B cell (primary cell): Measurements from ENCODE around the gene ESYT1. TPM values are rescaled to one million over a fixed set of nuclear protein-coding genes. Genes with fewer than 3 reads are reported as not detected.
"Not testable (repeated sequence)": the region's sequence is repeated elsewhere in the genome, so short reads cannot be mapped to it uniquely, and the experiment has no call there.

Experiments
- ATAC-seq: fragments of 200-7000 bp; cut with Tn5 transposase; one replicate; pipeline ENCODE4 v1.10.0; 2021; ENCODE audit warnings: low read depth, mild to moderate bottlenecking, moderate number of reproducible peaks, moderate library complexity
- CTCF ChIA-PET: fragments of 350-600 bp; sonication (Branson Sonifier 250); formaldehyde crosslinking; loops from one replicate; lab custom pipeline; 2021; ENCODE audit warnings: antibody characterized with exemption, inconsistent platforms; lab: Charles Lee
- POLR2A ChIA-PET: fragments of 350-600 bp; sonication (Branson Sonifier 250); formaldehyde crosslinking; loops from one replicate; lab custom pipeline; 2021; ENCODE audit warnings: antibody characterized with exemption; lab: Charles Lee
- DNase-seq: peaks from one replicate; pipeline ENCODE4 v3.0.0; 2013
- H2AFZ ChIP-seq: 2 replicates; pipeline ENCODE4 v1.6.1; 2012; ENCODE audit warnings: mild to moderate bottlenecking, low read depth, low read length; ENCODE audit not compliant: insufficient read depth, poor library complexity, severe bottlenecking
- H3K27ac ChIP-seq, 2 donors: 1 replicate in 1 of 2; 2 replicates in 1 of 2; pipeline ENCODE4 v1.5.1; 2012 to 2013; ENCODE audit warnings: low read length in 2 of 2, mild to moderate bottlenecking in 2 of 2, moderate library complexity in 1 of 2
- H3K27me3 ChIP-seq, 4 experiments: fragments of 200-600 bp in 1 of 4; sonication (generic) in 1 of 4; replicated peaks in 1 of 4; 1 replicate in 2 of 4; 2 replicates in 2 of 4; pipeline versions ENCODE4 v1.6.1 to v1.7.0; 2013 to 2016; ENCODE audit warnings: low read length in 3 of 4, mild to moderate bottlenecking in 2 of 4, mixed read lengths in 1 of 4, moderate library complexity in 1 of 4; ENCODE audit not compliant: insufficient read depth in 4 of 4, control insufficient read depth in 3 of 4; ENCODE audit errors: control extremely low read depth in 1 of 4
- H3K36me3 ChIP-seq, 2 experiments: replicated peaks in 1 of 2; 1 replicate in 1 of 2; 2 replicates in 1 of 2; pipeline versions ENCODE4 v1.6.1 to v1.7.1; 2013; ENCODE audit warnings: low read length in 1 of 2; ENCODE audit not compliant: insufficient read depth in 2 of 2, control insufficient read depth in 1 of 2; ENCODE audit errors: control extremely low read depth in 1 of 2, extremely low read depth in 1 of 2
- H3K4me1 ChIP-seq, 2 donors: fragments of 200-600 bp in 1 of 2; sonication (generic) in 1 of 2; 1 replicate in 1 of 2; 2 replicates in 1 of 2; pipeline versions ENCODE4 v1.5.1 to v1.6.1; 2013 to 2017; ENCODE audit warnings: low read length in 2 of 2; ENCODE audit not compliant: control insufficient read depth in 2 of 2, insufficient read depth in 2 of 2
- H3K4me2 ChIP-seq: replicated peaks from 2 replicates; pipeline ENCODE3; 2012; ENCODE audit warnings: mild to moderate bottlenecking, low read depth, low read length; ENCODE audit not compliant: poor library complexity, severe bottlenecking
- H3K4me3 ChIP-seq, 5 experiments: fragments of 200-600 bp in 1 of 5; sonication (generic) in 1 of 5; 1 replicate in 3 of 5; 2 replicates in 2 of 5; pipeline versions ENCODE4 v1.5.1 to v1.7.0; 2011 to 2016; ENCODE audit warnings: low read length in 4 of 5, mild to moderate bottlenecking in 4 of 5, low read depth in 2 of 5, control low read depth in 1 of 5, moderate library complexity in 1 of 5; ENCODE audit not compliant: insufficient read depth in 1 of 5; ENCODE audit errors: control extremely low read depth in 1 of 5, extremely low read depth in 1 of 5
- H3K79me2 ChIP-seq: fragments of 200-600 bp; sonication (generic); one replicate; pipeline ENCODE4 v1.6.0; 2016; ENCODE audit warnings: low read length; ENCODE audit not compliant: control insufficient read depth, insufficient read depth
- H3K9ac ChIP-seq: fragments of 200-600 bp; sonication (generic); 2 replicates; pipeline ENCODE4 v1.6.1; 2017; ENCODE audit warnings: mild to moderate bottlenecking, low read length, moderate library complexity
- H3K9me3 ChIP-seq, 3 donors: one replicate each; pipeline versions ENCODE4 v1.6.1 to v1.7.1; 2013; ENCODE audit warnings: low read length in 2 of 3; ENCODE audit not compliant: control insufficient read depth in 2 of 3, insufficient read depth in 1 of 3; ENCODE audit errors: control extremely low read depth in 1 of 3
- H4K20me1 ChIP-seq: 2 replicates; pipeline ENCODE4 v1.6.0; 2012; ENCODE audit warnings: mild to moderate bottlenecking, low read length; ENCODE audit not compliant: insufficient read depth, control insufficient read depth, poor library complexity, severe bottlenecking
- H3K27ac Mint-ChIP-seq: one replicate; pipeline ENCODE4 v1.8.0; 2021; ENCODE audit warnings: mixed read lengths
- H3K27me3 Mint-ChIP-seq: one replicate; pipeline ENCODE4 v1.8.0; 2021; ENCODE audit warnings: mixed read lengths
- H3K4me1 Mint-ChIP-seq: one replicate; pipeline ENCODE4 v1.8.0; 2021; ENCODE audit warnings: mixed read lengths
- H3K4me3 Mint-ChIP-seq: one replicate; pipeline ENCODE4 v1.8.0; 2021; ENCODE audit warnings: mixed read lengths
- H3K9me3 Mint-ChIP-seq: one replicate; pipeline ENCODE4 v1.8.0; 2022; ENCODE audit warnings: mixed read lengths; ENCODE audit not compliant: insufficient read depth
- EZH2 ChIP-seq: IDR thresholded peaks from 2 replicates; pipeline ENCODE4 v1.6.1; 2012; ENCODE audit warnings: borderline replicate concordance, low read depth, mild to moderate bottlenecking, moderate library complexity, low read length; ENCODE audit not compliant: insufficient read depth, poor library complexity, severe bottlenecking
- WGBS: methylation state at CpG from one replicate; pipeline ENCODE4 v1.1.5; 2013; ENCODE audit warnings: missing lambda C conversion rate; ENCODE audit not compliant: insufficient coverage; 5-methylcytosine and 5-hydroxymethylcytosine counted together
- intact Hi-C: fragments of 100-400 bp; cut with micrococcal nuclease; formaldehyde crosslinking; loops from one replicate; pipeline ENCODE4 v1.10.0; 2022
- polyA plus RNA-seq: library from polyadenylated mRNA; depleted of rRNA; stranded (reverse); fragments of >200 nt; gene quantifications from 2 replicates; pipeline ENCODE4 v1.2.3, GENCODE V29; 2012
- total RNA-seq, 2 donors: library from RNA; stranded (reverse); fragments of 120-200 nt in 1 of 2; gene quantifications; 1 replicate in 1 of 2; 2 replicates in 1 of 2; pipeline versions ENCODE4 v1.2.3 to v1.2.4, GENCODE V29; 2013 to 2022
- TF ChIP-seq, protein P1 (sequence below): fragments of 200-600 bp; IDR thresholded peaks from one replicate; pipeline ENCODE4 v1.8.0; 2022; ENCODE audit warnings: antibody characterized with exemption, mild to moderate bottlenecking

Gene ESYT1
- total and polyA plus RNA-seq, 2 donors (not counting 1 experiment from before 2014, with no cell fraction given): 154 to 162 TPM

DNA sequence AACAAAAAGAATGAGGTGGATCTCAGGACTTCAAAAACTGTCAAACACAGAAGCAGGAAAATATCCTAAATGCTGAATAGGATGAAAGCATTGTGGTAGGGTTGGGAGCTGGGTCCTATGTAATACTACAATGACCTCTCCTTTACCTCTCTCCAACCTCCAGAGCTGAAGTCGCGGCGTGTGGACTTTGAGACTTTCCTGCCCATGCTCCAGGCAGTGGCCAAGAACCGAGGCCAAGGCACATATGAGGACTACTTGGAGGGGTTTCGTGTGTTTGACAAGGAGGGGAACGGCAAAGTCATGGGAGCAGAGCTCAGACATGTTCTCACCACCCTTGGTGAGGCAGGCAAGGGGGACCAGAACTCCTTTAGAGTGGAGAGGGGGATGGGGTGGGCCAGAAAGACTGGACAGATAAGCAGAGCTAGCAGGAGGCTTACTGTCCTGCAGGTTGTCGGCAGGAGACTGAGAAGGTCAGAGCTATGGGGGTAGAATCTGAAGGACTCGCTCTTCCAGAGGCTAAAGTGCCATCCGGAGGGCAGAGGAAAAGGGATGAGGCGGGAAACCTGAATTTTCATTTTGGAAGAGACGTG lies 27.3 kb downstream of the ESYT1 start:
- Histone ChIP-seq H3K4me2 (no peak overlapping the region), H3K27ac (no peak overlapping the region), H3K9me3 (no peaks in the 10 kb centered on the region), H3K79me2 (peaks cover 82% of the 10 kb centered on the region), H3K4me3 (no peak overlapping the region), H3K4me1 (peaks cover 30 to 48% of the 10 kb centered on the region in 2 donors), H3K36me3 (peaks cover 0 to 10% of the 10 kb centered on the region in 2 experiments), H3K27me3 (no peaks in the 10 kb centered on the region), H4K20me1 (peaks cover 7% of the 10 kb centered on the region), H3K9ac (no peak overlapping the region), H2AFZ (no peak overlapping the region)
- H3K27ac Mint-ChIP-seq: peak overlapping the region; percentile 50
- H3K4me1 Mint-ChIP-seq: peaks cover 54% of the 10 kb centered on the region
- CTCF ChIA-PET: interaction anchor here (1.8 to 2.9 kb wide), 5 partner anchors 27 to 67 kb away, joined by 5 to 14 read pairs (median 6); partner anchors contain the start of genes ESYT1, RNF41 and SMARCC2
- DNase-seq: no peak
- intact Hi-C loops: loop anchor here (5.0 to 10.0 kb wide), 2 partner anchors 38 to 919 kb away; partner anchors contain the start of genes NEMP1, RPL41 and ZC3H10
- WGBS: 99% methylated on average over 8 of the region's 11 CpGs
- ATAC-seq: no peak
- no peaks in the 10 kb centered on the region for H3K9me3 Mint-ChIP-seq
- H3K27me3 Mint-ChIP-seq: no peaks in the 10 kb centered on the region
- peak overlapping the region; percentile 42 for H3K4me3 Mint-ChIP-seq
- POLR2A ChIA-PET: interaction anchor here (1.3 to 2.1 kb wide), 2 partner anchors 16 to 34 kb away, joined by 3 to 14 read pairs; partner anchors contain the start of gene SMARCC2
- no peak for TF ChIP-seq EZH2
- TF ChIP-seq, protein P1, sequence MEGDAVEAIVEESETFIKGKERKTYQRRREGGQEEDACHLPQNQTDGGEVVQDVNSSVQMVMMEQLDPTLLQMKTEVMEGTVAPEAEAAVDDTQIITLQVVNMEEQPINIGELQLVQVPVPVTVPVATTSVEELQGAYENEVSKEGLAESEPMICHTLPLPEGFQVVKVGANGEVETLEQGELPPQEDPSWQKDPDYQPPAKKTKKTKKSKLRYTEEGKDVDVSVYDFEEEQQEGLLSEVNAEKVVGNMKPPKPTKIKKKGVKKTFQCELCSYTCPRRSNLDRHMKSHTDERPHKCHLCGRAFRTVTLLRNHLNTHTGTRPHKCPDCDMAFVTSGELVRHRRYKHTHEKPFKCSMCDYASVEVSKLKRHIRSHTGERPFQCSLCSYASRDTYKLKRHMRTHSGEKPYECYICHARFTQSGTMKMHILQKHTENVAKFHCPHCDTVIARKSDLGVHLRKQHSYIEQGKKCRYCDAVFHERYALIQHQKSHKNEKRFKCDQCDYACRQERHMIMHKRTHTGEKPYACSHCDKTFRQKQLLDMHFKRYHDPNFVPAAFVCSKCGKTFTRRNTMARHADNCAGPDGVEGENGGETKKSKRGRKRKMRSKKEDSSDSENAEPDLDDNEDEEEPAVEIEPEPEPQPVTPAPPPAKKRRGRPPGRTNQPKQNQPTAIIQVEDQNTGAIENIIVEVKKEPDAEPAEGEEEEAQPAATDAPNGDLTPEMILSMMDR: no peak

DNA sequence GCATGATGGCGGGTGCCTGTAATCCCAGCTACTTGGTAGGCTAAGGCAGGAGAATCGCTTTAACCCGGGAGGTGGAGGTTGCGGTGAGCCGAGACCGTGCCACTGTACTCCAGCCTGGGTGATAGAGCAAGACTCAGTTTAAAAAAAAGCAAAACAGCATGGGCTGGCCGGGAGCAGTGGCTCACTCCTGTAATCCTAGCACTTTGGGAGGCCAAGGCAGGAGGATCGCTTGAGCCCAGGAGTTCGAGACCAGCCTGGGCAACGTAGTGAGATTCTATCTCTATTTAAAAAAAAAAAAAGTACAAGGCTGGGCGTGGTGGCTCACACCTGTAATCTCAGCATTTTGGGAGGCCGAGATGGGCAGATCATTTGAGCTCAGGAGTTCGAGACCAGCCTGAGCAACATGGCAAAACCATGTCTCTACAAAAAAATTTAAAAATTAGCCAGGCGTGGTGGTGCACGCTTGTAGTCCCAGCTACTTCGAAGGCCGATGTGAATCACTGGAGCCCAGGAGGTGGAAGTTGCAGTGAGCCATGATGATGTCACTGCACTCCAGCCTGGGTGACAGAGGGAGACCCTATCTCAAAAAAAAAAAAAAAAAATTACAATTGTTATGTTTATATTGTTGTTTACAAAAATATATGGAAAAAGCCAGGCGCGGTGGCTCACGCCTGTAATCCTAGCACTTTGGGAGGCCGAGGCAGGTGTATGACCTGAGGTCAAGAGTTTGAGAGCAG lies 28.6 kb downstream of the ESYT1 start:
- H3K9me3 ChIP-seq, ATAC-seq, DNase-seq, H3K27me3 ChIP-seq, H3K9me3 Mint-ChIP-seq, H3K27me3 Mint-ChIP-seq: not testable (repeated sequence)
- Histone ChIP-seq H2AFZ (peak overlapping the region; percentile 73), H4K20me1 (peaks cover 10% of the 10 kb centered on the region), H3K4me3 (peak overlapping the region; percentile 63 to 97 (median 91)), H3K4me2 (peak overlapping the region; percentile 78), H3K36me3 (peaks cover 0 to 22% of the 10 kb centered on the region in 2 experiments), H3K9ac (peak overlapping the region; percentile 89), H3K27ac (peak overlapping the region; percentile 54 to 88), H3K79me2 (peaks cover 80% of the 10 kb centered on the region), H3K4me1 (peaks cover 30 to 53% of the 10 kb centered on the region in 2 donors)
- intact Hi-C loops: loop anchor here (1.0 to 10.0 kb wide), 3 partner anchors 30 to 918 kb away; partner anchors contain the start of genes NEMP1, RPL41 and ZC3H10
- 90% methylated on average over 14 of the region's 21 CpGs for WGBS
- peak overlapping the region; percentile 97 for H3K27ac Mint-ChIP-seq
- POLR2A ChIA-PET: interaction anchor here (0.7 to 4.1 kb wide), 6 partner anchors 27 to 347 kb away, joined by 4 to 44 read pairs (median 8); partner anchors contain the start of genes ESYT1, SMARCC2 and ZC3H10
- CTCF ChIA-PET: interaction anchor here (0.7 to 2.9 kb wide), 7 partner anchors 9 to 38 kb away, joined by 3 to 11 read pairs (median 5); partner anchors contain the start of genes ESYT1, SMARCC2 and ZC3H10
- H3K4me1 Mint-ChIP-seq: peaks cover 56% of the 10 kb centered on the region
- H3K4me3 Mint-ChIP-seq: peak overlapping the region; percentile 96
